Heart left ventricle (tissue), 16 donors: ENCODE measurements around the gene SLC43A2. TPM values are rescaled to one million over a fixed set of nuclear protein-coding genes. Genes with fewer than 3 reads are reported as not detected.
A peak's percentile ranks its signal among the peaks of the same experiment; 100 is the strongest.

Experiments used
- ATAC-seq, 4 donors: fragments of 200-7000 bp; cut with Tn5 transposase; one replicate each; pipeline ENCODE4 v1.9.1; 2020 to 2022; ENCODE audit warnings: moderate library complexity in 4 of 4, mild to moderate bottlenecking in 3 of 4, moderate number of reproducible peaks in 1 of 4
- DNase-seq, 5 donors: peaks; one replicate each; pipeline ENCODE4 v3.0.0-alpha.2; 2020
- H3K27ac ChIP-seq, 12 donors: fragments of 200-600 bp; sonication (generic) in 4 of 12; one replicate each; pipeline versions ENCODE4 v1.5.0 to v1.8.0; 2016 to 2022; ENCODE audit warnings: mild to moderate bottlenecking in 2 of 12
- H3K27me3 ChIP-seq, 9 donors: fragments of 200-600 bp; sonication (generic) in 2 of 9; one replicate each; pipeline versions ENCODE4 v1.5.1 to v1.8.0; 2016 to 2022; ENCODE audit warnings: mild to moderate bottlenecking in 3 of 9
- H3K36me3 ChIP-seq, 9 donors: fragments of 200-600 bp; sonication (generic) in 2 of 9; one replicate each; pipeline versions ENCODE4 v1.5.0 to v1.8.0; 2018 to 2022; ENCODE audit warnings: mild to moderate bottlenecking in 2 of 9
- H3K4me1 ChIP-seq, 12 donors: fragments of 200-600 bp; sonication (generic) in 4 of 12; one replicate each; pipeline versions ENCODE4 v1.5.0 to v1.8.0; 2016 to 2022; ENCODE audit warnings: mild to moderate bottlenecking in 3 of 12
- H3K4me3 ChIP-seq, 12 donors: fragments of 200-600 bp; sonication (generic) in 4 of 12; one replicate each; pipeline versions ENCODE4 v1.5.0 to v1.8.0; 2017 to 2022; ENCODE audit warnings: mild to moderate bottlenecking in 9 of 12, moderate library complexity in 4 of 12
- H3K9me3 ChIP-seq, 12 donors: fragments of 200-600 bp; sonication (generic) in 4 of 12; one replicate each; pipeline versions ENCODE4 v1.5.0 to v1.8.0; 2016 to 2022; ENCODE audit warnings: mild to moderate bottlenecking in 1 of 12
- POLR2A ChIP-seq, 2 donors: fragments of 450-650 bp; IDR thresholded peaks; one replicate each; pipeline ENCODE4 v1.6.1; 2017; ENCODE audit warnings: antibody characterized with exemption in 2 of 2, mild to moderate bottlenecking in 2 of 2, moderate library complexity in 2 of 2
- WGBS, 4 donors: extraction: QIAGEN DNeasy Blood & Tissue Kit in 2 of 4; methylation state at CpG; one replicate each; pipeline versions ENCODE4 v1.1.5 to v1.1.7; 2013 to 2018; 5-methylcytosine and 5-hydroxymethylcytosine counted together
- intact Hi-C, 10 donors: fragments of 100-400 bp; cut with DNase I; formaldehyde crosslinking; loops; one replicate each; pipeline versions ENCODE4 v1.11.1 to v1.14.2; 2022
- polyA plus RNA-seq, 2 donors: library from polyadenylated mRNA; stranded (reverse); fragments of 200-250 nt; gene quantifications; one replicate each; pipeline ENCODE4 v1.2.3, GENCODE V29; 2013
- total RNA-seq, 9 donors: library from RNA; depleted of rRNA in 2 of 9; stranded (reverse); fragments of >200 nt in 2 of 9; fragmentation: NEBNext Ultra II Directional in 3 of 9; extraction: Animal tissue kit (Norgen Biotek cat#: 25700) in 3 of 9; gene quantifications; one replicate each; pipeline versions ENCODE4 v1.1.0 to v1.2.4, GENCODE V29; 2016 to 2023
- TF ChIP-seq, protein P1 (sequence below), 12 donors: fragments of 200-600 bp; sonication (generic) in 4 of 12; IDR thresholded peaks; one replicate each; pipeline versions ENCODE4 v1.5.0 to v1.8.0; 2018 to 2022; ENCODE audit warnings: antibody characterized with exemption in 12 of 12, mild to moderate bottlenecking in 5 of 12
- donor health status: ischemic (EF 13 %, LVEDD 7.1; RV severe dilation, severe dysfunction).
- donor health status: healthy with polysubstance abuse.
- donor health status: DM: no; HTN: yes; CAD: no.
- donor health status: DM: no; HTN: no; CAD: no.
- donor health status: ischemic (EF 25% LVEDD 6.9; RV normal size, moderate dysfunction).
- donor health status: ischemic (EF 25% LVEDD 5.7; RV mildly dilated, moderate dysfunction).
- donor health status: healthy.
- donor health status: DM: yes; HTN: yes; CAD: no.
- donor health status: ischemic (EF 35%, LVEDD 5.7; RV mildly dilated, moderate dysfunction).
- donor health status: nonischemic (EF 11% LVEDD 7.7; RV severe dilation, severe dysfunction).
- donor health status: DM: yes; HTN: yes; CAD: no.
- donor health status: PGD.
- donor health status: ischemic (EF 29% LVEDD 5.4; RV normal size, mild dysfunction).
- donor health status: nonischemic (EF 23%, LVEDD 6.1; RV moderate dilation, normal function).

SLC43A2 gene
- total and polyA plus RNA-seq, 11 donors: 1.4 to 29.1 (median 6.8) TPM

DNA sequence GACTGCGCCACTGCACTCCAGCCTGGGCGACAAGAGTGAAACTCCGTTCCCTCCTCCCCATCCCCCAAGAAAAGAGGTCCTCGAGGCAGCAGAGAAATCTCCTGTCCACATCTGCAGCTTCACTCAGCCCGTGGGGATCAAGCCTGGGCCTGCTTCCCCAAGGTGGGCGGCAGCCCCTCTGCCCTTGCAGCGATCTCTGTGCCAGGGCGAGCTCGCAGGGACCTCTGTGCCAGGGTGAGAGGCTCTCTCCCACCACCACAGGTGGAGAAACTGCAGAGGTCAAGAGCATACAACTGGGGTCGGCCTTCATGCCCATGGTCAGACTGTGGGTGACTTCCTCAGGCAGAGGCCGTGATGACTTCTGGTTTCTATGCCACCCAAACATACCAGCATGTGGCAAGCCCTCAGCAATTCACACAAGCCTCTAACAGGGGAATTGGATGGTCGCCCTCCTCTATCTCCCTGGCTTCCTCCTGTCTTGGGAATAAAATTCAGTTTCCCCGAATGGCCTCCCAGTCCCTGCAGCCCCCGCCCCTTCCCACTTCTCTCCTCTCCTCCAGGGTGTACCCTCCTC is 5.5 kb downstream of the SLC43A2 start:
- no peaks in the 10 kb centered on the region for H3K27me3 ChIP-seq
- ATAC-seq (no peak), DNase-seq (no peak)
- TF ChIP-seq, protein P1, sequence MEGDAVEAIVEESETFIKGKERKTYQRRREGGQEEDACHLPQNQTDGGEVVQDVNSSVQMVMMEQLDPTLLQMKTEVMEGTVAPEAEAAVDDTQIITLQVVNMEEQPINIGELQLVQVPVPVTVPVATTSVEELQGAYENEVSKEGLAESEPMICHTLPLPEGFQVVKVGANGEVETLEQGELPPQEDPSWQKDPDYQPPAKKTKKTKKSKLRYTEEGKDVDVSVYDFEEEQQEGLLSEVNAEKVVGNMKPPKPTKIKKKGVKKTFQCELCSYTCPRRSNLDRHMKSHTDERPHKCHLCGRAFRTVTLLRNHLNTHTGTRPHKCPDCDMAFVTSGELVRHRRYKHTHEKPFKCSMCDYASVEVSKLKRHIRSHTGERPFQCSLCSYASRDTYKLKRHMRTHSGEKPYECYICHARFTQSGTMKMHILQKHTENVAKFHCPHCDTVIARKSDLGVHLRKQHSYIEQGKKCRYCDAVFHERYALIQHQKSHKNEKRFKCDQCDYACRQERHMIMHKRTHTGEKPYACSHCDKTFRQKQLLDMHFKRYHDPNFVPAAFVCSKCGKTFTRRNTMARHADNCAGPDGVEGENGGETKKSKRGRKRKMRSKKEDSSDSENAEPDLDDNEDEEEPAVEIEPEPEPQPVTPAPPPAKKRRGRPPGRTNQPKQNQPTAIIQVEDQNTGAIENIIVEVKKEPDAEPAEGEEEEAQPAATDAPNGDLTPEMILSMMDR (IDR thresholded peaks at IDR 0.05): no peak
- TF ChIP-seq POLR2A (IDR thresholded peaks at IDR 0.05): no peak
- H3K36me3 ChIP-seq: peaks cover 0 to 19% (median 0%) of the 10 kb centered on the region in 9 donors
- no peak overlapping the region for H3K27ac ChIP-seq
- 92 to 95% (median 94%) methylated on average over 10 to 14 of the region's 14 CpGs for WGBS, 4 donors
- H3K9me3 ChIP-seq: no peaks in the 10 kb centered on the region
- H3K4me3 ChIP-seq: no peak overlapping the region
- peaks cover 0 to 46% (median 7%) of the 10 kb centered on the region in 12 donors for H3K4me1 ChIP-seq
- intact Hi-C loops: loop anchor here in 2 of 10 donors (10.0 kb wide), 2 partner anchors 258 to 348 kb away; partner anchors contain the start of genes BHLHA9 (in 1 of the 2) and TRARG1 (in 1 of the 2)

- TF ChIP-seq, protein P1 (IDR thresholded peaks at IDR 0.05): no peak
- TF ChIP-seq POLR2A (IDR thresholded peaks at IDR 0.05): no peak
- 69 to 74% (median 72%) methylated on average over 16 to 22 of the region's 22 CpGs for WGBS, 4 donors
- intact Hi-C loops: loop anchor here in 2 of 10 donors (10.0 kb wide), 2 partner anchors 257 to 347 kb away; partner anchors contain the start of genes BHLHA9 (in 1 of the 2) and TRARG1 (in 1 of the 2)
These were observed 7.2 kb downstream of the SLC43A2 start for GRCh38 chr17:1621273-1621954.

DNA sequence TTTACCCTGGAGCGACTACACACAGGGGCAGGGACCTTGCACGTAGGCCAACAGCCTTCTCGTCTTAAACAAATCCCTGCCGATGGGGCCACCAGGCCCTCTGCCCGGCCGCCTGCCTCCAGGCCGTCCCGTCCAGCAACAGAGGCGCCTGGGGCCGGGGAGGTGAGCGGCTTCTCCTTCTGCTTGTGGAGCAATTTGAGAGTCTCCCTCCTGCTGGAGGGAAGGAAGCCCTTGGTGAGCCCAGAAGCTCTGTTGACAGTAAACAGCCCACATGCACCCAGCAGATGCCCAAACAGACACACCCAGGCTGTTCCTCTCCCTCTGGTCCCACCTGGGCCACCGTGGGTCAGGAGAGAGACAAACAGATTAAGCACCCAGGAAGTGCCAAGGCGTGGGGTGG is 8.1 kb downstream of the SLC43A2 start:
- Histone ChIP-seq H3K4me1 (peaks cover 0 to 34% (median 3%) of the 10 kb centered on the region in 12 donors), H3K27me3 (no peaks in the 10 kb centered on the region), H3K27ac (no peak overlapping the region), H3K9me3 (no peaks in the 10 kb centered on the region), H3K36me3 (peaks cover 0 to 30% (median 0%) of the 10 kb centered on the region in 9 donors), H3K4me3 (no peak overlapping the region)
- DNase-seq (no peak), ATAC-seq (no peak)
- TF ChIP-seq POLR2A (IDR thresholded peaks at IDR 0.05): no peak
- TF ChIP-seq, protein P1 (IDR thresholded peaks at IDR 0.05): no peak
- 83 to 95% (median 89%) methylated on average over 11 to 13 of the region's 13 CpGs for WGBS, 4 donors
- intact Hi-C loops: loop anchor here in 2 of 10 donors (10.0 kb wide), 2 partner anchors 256 to 346 kb away; partner anchors contain the start of genes BHLHA9 (in 1 of the 2) and TRARG1 (in 1 of the 2)

More at GRCh38 chr17:1621273-1621954, 7.2 kb downstream of the SLC43A2 start:
- H3K9me3 ChIP-seq: no peaks in the 10 kb centered on the region
- no peak for DNase-seq
- H3K27me3 ChIP-seq: no peaks in the 10 kb centered on the region
- H3K4me1 ChIP-seq: peaks cover 0 to 43% (median 3%) of the 10 kb centered on the region in 12 donors
- H3K4me3 ChIP-seq: no peak overlapping the region
- H3K36me3 ChIP-seq: peaks cover 0 to 26% (median 0%) of the 10 kb centered on the region in 9 donors
- ATAC-seq: no peak
- H3K27ac ChIP-seq: no peak overlapping the region

- TF ChIP-seq, protein P1 (IDR thresholded peaks at IDR 0.05): peak in 2 of 12 donors; percentile 6 to 13
- no peak for TF ChIP-seq POLR2A (IDR thresholded peaks at IDR 0.05)
- Histone ChIP-seq H3K9me3 (no peaks in the 10 kb centered on the region), H3K36me3 (peaks cover 0 to 37% (median 0%) of the 10 kb centered on the region in 9 donors), H3K27ac (peak overlapping the region in 5 of 12 donors; percentile 9 to 49 (median 35)), H3K4me1 (peaks cover 0 to 32% (median 3%) of the 10 kb centered on the region in 12 donors), H3K4me3 (no peak overlapping the region), H3K27me3 (no peaks in the 10 kb centered on the region)
- DNase-seq (peak in 1 of 5 donors; percentile 46), ATAC-seq (peak; percentile 50 to 89 (median 82))
- intact Hi-C loops: no loop called here
- 55 to 65% (median 57%) methylated on average over 18 to 20 of the region's 20 CpGs for WGBS, 4 donors
These were observed 10.9 kb downstream of the SLC43A2 start for GRCh38 chr17:1617620-1618174.
